Measurements from ENCODE around the gene NTRK2. TPM values are rescaled to one million over a fixed set of nuclear protein-coding genes. Genes with fewer than 3 reads are reported as not detected.

NTRK2 gene
- total RNA-seq, 1 donor from 2014 or later = 1.5 TPM

DNA sequence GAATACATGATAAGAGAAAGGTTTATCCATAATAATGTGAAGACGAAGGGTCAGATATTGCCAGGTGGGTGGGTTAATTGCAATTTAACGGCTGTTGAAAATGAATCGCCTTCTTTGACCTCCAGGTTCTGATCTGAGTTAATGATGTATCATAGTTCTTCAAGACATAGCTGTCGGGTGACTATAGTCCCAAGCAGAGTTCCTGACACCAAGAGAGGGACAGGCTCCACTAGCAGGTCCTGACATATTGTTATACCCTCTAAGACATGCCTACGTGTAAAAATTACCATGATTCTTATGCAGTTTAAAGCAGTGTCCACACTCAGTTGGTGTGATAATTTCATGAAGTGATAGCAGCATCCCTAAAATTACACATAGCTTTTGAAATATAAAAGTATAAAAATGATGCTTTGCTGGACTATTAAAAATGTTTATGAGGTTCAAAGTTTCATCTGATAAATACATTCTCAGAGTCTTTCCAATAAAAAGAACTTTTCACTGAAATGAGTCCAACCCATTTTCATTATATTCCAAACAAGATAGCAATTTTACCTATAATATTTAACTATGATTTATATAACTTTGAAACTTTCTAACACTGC, 53.0 kb downstream of the NTRK2 start:
- H3K36me3 ChIP-seq (ENCODE audit: control insufficient read depth, insufficient read depth, low read length) = no peaks in the 10 kb centered on the region

DNA sequence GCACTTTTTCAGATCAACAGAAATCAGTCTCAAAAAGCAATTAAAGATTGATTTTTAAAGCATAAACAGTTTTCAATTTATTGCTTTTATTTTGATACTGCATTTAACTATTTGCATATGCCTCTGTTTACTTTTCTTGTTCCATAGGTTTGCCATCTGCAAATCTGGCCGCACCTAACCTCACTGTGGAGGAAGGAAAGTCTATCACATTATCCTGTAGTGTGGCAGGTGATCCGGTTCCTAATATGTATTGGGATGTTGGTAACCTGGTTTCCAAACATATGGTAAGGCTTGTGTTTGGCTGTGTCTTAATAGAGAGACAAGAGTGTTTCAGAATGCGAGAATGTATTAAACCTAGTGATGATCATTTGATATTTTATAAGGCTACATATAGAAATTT, 53.9 kb downstream of the NTRK2 start:
- no peaks in the 10 kb centered on the region for H3K27me3 ChIP-seq (ENCODE audit: control insufficient read depth, insufficient read depth, low read length)
- H3K4me3 ChIP-seq (ENCODE audit: low read depth, low read length) = no peak overlapping the region
- no peak for DNase-seq (ENCODE audit: low read depth)
- TF ChIP-seq, protein P1, sequence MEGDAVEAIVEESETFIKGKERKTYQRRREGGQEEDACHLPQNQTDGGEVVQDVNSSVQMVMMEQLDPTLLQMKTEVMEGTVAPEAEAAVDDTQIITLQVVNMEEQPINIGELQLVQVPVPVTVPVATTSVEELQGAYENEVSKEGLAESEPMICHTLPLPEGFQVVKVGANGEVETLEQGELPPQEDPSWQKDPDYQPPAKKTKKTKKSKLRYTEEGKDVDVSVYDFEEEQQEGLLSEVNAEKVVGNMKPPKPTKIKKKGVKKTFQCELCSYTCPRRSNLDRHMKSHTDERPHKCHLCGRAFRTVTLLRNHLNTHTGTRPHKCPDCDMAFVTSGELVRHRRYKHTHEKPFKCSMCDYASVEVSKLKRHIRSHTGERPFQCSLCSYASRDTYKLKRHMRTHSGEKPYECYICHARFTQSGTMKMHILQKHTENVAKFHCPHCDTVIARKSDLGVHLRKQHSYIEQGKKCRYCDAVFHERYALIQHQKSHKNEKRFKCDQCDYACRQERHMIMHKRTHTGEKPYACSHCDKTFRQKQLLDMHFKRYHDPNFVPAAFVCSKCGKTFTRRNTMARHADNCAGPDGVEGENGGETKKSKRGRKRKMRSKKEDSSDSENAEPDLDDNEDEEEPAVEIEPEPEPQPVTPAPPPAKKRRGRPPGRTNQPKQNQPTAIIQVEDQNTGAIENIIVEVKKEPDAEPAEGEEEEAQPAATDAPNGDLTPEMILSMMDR (IDR thresholded peaks at IDR 0.05; ENCODE audit: insufficient read depth, low read length, poor library complexity, severe bottlenecking) = no peak
- no peaks in the 10 kb centered on the region for H3K36me3 ChIP-seq (ENCODE audit: control insufficient read depth, insufficient read depth, low read length)

More for the DNA sequence above, 53.0 kb downstream of the NTRK2 start:
- Histone ChIP-seq H3K27me3 (ENCODE audit: control insufficient read depth, insufficient read depth, low read length) (no peaks in the 10 kb centered on the region), H3K4me3 (ENCODE audit: low read depth, low read length) (no peak overlapping the region)
- DNase-seq (ENCODE audit: low read depth) = no peak
- TF ChIP-seq, protein P1 (IDR thresholded peaks at IDR 0.05; ENCODE audit: insufficient read depth, low read length, poor library complexity, severe bottlenecking) = no peak

DNA sequence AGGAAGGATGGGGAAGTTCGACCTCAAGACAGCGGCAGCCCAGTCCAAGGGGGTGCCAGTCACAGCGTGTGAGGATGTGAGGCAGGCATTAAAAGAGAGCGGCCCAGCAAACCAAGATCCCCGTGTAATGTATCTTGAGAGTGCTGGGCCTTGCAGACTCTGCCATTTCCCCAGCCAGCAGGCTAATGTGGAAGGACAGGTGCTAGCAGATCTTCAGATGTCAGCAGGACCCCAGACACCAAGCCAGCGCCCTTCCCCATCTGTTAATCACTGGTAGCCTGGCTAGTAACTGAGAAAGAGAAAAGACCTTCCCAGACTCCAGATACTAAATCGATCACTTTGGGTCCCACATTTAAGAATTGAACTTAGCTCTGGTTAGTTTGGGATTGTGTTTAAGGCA, 62.2 kb downstream of the NTRK2 start:
- no peaks in the 10 kb centered on the region for H3K36me3 ChIP-seq (ENCODE audit: control insufficient read depth, insufficient read depth, low read length)
- no peak for DNase-seq (ENCODE audit: low read depth)
- TF ChIP-seq, protein P1 (IDR thresholded peaks at IDR 0.05; ENCODE audit: insufficient read depth, low read length, poor library complexity, severe bottlenecking) = no peak
- H3K4me3 ChIP-seq (ENCODE audit: low read depth, low read length) = no peak overlapping the region
- H3K27me3 ChIP-seq (ENCODE audit: control insufficient read depth, insufficient read depth, low read length) = no peaks in the 10 kb centered on the region

DNA sequence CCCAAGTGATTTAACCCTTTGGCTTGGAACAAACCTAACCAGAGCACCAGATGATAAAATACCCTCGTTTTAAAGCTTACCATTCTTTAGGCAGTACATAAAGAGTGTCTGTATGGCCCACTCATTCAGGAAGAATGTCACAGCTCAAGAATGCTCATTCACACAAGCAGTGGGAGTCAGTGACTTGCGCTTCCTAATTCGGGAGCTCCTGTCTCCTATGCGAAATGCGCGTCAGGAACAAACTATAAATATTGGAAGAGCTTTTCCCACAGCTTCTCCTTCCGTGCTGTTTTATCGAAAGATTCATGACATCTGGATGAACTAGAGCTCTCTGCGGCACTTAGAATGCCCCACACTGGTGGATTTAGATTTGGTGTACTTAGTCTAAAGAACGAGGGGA, 66.6 kb downstream of the NTRK2 start:
- DNase-seq (ENCODE audit: low read depth) = no peak
- TF ChIP-seq, protein P1 (IDR thresholded peaks at IDR 0.05; ENCODE audit: insufficient read depth, low read length, poor library complexity, severe bottlenecking) = no peak
- H3K4me3 ChIP-seq (ENCODE audit: low read depth, low read length) = no peak overlapping the region
- no peaks in the 10 kb centered on the region for H3K36me3 ChIP-seq (ENCODE audit: control insufficient read depth, insufficient read depth, low read length)
- H3K27me3 ChIP-seq (ENCODE audit: control insufficient read depth, insufficient read depth, low read length) = no peaks in the 10 kb centered on the region

DNA sequence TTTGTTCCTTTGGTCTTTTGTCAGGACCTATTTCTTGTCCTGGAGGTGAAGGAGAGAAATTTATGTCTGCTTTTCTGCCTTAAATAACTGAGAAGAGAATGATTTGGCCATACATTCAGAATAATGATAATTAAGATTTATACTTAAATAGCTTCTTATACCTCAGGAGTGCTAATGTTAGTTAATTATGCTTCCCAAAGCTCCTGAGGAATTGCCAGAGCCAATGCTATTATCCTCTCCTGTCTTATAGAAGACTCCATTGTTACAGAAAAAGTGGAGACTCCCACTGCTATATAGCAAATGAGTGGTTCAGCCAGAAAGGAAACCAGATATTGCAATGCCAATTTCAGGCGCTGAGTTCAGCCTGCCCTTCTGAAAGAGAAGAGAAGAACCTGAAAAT, 67.0 kb downstream of the NTRK2 start:
- Histone ChIP-seq H3K4me3 (ENCODE audit: low read depth, low read length) (no peak overlapping the region), H3K36me3 (ENCODE audit: control insufficient read depth, insufficient read depth, low read length) (no peaks in the 10 kb centered on the region), H3K27me3 (ENCODE audit: control insufficient read depth, insufficient read depth, low read length) (no peaks in the 10 kb centered on the region)
- DNase-seq (ENCODE audit: low read depth) = no peak
- TF ChIP-seq, protein P1 (IDR thresholded peaks at IDR 0.05; ENCODE audit: insufficient read depth, low read length, poor library complexity, severe bottlenecking) = no peak

DNA sequence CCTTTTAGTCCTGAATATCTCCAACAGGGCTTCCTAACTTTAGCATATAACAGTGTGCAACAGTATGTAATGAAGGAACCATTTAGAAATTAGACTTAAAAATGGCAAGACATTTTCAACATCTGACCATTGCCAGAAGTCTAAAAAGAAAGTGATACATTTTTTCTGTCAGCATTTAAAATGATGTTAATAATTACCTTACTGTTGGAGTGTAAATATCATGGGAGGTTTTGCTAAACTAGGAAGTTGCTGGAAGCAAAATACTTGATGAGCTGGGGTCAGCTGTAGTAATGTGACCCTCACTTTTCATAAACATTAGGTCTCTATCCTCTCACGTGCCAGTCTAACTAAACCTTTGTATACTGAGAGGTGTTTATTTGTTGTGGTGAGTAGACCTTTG, 68.8 kb downstream of the NTRK2 start:
- no peaks in the 10 kb centered on the region for H3K36me3 ChIP-seq (ENCODE audit: control insufficient read depth, insufficient read depth, low read length)
- TF ChIP-seq, protein P1 (IDR thresholded peaks at IDR 0.05; ENCODE audit: insufficient read depth, low read length, poor library complexity, severe bottlenecking) = no peak
- DNase-seq (ENCODE audit: low read depth) = no peak
- H3K27me3 ChIP-seq (ENCODE audit: control insufficient read depth, insufficient read depth, low read length) = no peaks in the 10 kb centered on the region
- no peak overlapping the region for H3K4me3 ChIP-seq (ENCODE audit: low read depth, low read length)

Measured in kidney epithelial cell (primary cell).